RCC 7860 (cell line): ENCODE data around the gene WFDC1.

Experiments
- DNase-seq: peaks from one replicate; pipeline ENCODE4 v3.0.0-alpha.2; 2015; ENCODE audit warnings: low spot score
- FAIRE-seq: peaks from 2 replicates; lab custom pipeline; 2012; peaks lifted over from hg19 to GRCh38; lab: Jason Lieb, UNC

Gene WFDC1

GRCh38 chr16:84299734-84300440 is 5.2 kb downstream of the WFDC1 start:
- DNase-seq: no peak
- FAIRE-seq: no peak

- DNase-seq (no peak), FAIRE-seq (no peak)
Measured at GRCh38 chr16:84302111-84302954, 7.7 kb downstream of the WFDC1 start.

GRCh38 chr16:84303023-84303422 is 8.3 kb downstream of the WFDC1 start:
- FAIRE-seq (no peak), DNase-seq (no peak)

- FAIRE-seq (no peak), DNase-seq (no peak)
Measured at GRCh38 chr16:84303516-84303915, 8.8 kb downstream of the WFDC1 start.

- FAIRE-seq (no peak), DNase-seq (no peak)
Measured at GRCh38 chr16:84306564-84306963, 11.9 kb downstream of the WFDC1 start.

- no peak for DNase-seq
- no peak for FAIRE-seq
Measured at GRCh38 chr16:84307209-84307954, 12.7 kb downstream of the WFDC1 start.

- no peak for FAIRE-seq
- no peak for DNase-seq
Measured at GRCh38 chr16:84308120-84308519, 13.4 kb downstream of the WFDC1 start.

GRCh38 chr16:84310642-84311041 is 16.0 kb downstream of the WFDC1 start:
- DNase-seq: no peak
- no peak for FAIRE-seq

- DNase-seq (no peak), FAIRE-seq (no peak)
Measured at GRCh38 chr16:84312783-84313382, 18.2 kb downstream of the WFDC1 start.

GRCh38 chr16:84313921-84314320 is 19.2 kb downstream of the WFDC1 start:
- FAIRE-seq: no peak

GRCh38 chr16:84314373-84314772 is 19.7 kb downstream of the WFDC1 start:
- FAIRE-seq: no peak
- DNase-seq: no peak

More at GRCh38 chr16:84313921-84314320, 19.2 kb downstream of the WFDC1 start:
- DNase-seq: no peak

- DNase-seq (no peak), FAIRE-seq (no peak)
Measured at GRCh38 chr16:84314814-84315213, 20.1 kb downstream of the WFDC1 start.

- FAIRE-seq: no peak
- no peak for DNase-seq
Measured at GRCh38 chr16:84315422-84315821, 20.7 kb downstream of the WFDC1 start.

- DNase-seq (no peak), FAIRE-seq (no peak)
Measured at GRCh38 chr16:84318091-84318975, 23.7 kb downstream of the WFDC1 start.

- DNase-seq (no peak), FAIRE-seq (no peak)
Measured at GRCh38 chr16:84319146-84319760, 24.6 kb downstream of the WFDC1 start.

- DNase-seq (no peak), FAIRE-seq (no peak)
Measured at GRCh38 chr16:84320511-84320910, 25.8 kb downstream of the WFDC1 start.

- no peak for FAIRE-seq
Measured at GRCh38 chr16:84321932-84322331, 27.3 kb downstream of the WFDC1 start.

GRCh38 chr16:84322749-84323148 is 28.1 kb downstream of the WFDC1 start:
- DNase-seq: no peak
- no peak for FAIRE-seq

More at GRCh38 chr16:84321932-84322331, 27.3 kb downstream of the WFDC1 start:
- DNase-seq: no peak

GRCh38 chr16:84323606-84324005 is 28.9 kb downstream of the WFDC1 start:
- no peak for FAIRE-seq
- no peak for DNase-seq
